ENCODE data around the gene ARHGAP31.
"Not testable (repeated sequence)": the region's sequence is repeated elsewhere in the genome, so short reads cannot be mapped to it uniquely, and the experiment has no call there.

The ARHGAP31 gene

DNA sequence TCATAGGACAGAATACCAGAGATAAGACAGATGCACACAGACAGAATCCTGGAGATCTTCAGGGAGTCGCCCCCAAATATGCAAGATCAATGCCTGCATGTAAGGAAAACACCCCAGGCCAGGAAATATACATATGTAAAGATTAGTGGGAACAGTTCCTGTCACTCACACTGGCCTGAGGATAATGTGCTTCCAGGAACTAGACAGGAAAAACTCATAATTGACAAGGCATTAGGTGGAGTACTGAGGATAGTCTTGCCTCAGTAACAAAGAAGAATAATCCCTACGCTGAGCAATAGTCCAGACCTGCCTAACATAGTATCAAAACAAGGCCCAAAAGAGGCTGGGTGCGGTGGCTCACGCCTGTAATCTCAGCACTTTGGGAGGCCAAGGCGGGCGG is 33.1 kb upstream of the ARHGAP31 start:
- DNase-seq (ENCODE audit: insufficient read length, low spot score) (no peak), FAIRE-seq (no peak)

DNA sequence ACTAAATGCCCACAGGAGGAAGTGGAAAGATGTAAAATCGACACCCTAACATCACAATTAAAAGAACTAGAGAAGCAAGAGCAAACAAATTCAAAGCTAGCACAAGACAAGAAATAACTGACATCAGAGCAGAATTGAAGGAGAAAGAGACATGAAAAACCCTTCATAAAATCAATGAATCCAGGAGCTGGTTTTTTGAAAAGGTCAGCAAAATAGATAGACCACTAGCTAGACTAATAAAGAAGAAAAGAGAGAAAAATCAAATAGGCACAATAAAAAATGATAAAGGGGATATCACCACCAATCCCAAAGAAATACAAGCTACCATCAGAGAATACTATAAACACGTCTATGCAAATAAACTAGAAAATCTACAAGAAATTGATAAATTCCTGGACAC is 24.0 kb upstream of the ARHGAP31 start:
- not testable (repeated sequence) for FAIRE-seq

More for the DNA sequence above, 33.1 kb upstream of the ARHGAP31 start:
- TF ChIP-seq, protein P1, sequence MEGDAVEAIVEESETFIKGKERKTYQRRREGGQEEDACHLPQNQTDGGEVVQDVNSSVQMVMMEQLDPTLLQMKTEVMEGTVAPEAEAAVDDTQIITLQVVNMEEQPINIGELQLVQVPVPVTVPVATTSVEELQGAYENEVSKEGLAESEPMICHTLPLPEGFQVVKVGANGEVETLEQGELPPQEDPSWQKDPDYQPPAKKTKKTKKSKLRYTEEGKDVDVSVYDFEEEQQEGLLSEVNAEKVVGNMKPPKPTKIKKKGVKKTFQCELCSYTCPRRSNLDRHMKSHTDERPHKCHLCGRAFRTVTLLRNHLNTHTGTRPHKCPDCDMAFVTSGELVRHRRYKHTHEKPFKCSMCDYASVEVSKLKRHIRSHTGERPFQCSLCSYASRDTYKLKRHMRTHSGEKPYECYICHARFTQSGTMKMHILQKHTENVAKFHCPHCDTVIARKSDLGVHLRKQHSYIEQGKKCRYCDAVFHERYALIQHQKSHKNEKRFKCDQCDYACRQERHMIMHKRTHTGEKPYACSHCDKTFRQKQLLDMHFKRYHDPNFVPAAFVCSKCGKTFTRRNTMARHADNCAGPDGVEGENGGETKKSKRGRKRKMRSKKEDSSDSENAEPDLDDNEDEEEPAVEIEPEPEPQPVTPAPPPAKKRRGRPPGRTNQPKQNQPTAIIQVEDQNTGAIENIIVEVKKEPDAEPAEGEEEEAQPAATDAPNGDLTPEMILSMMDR (IDR thresholded peaks at IDR 0.05; ENCODE audit: insufficient read depth, missing control alignments), result no peak

DNA sequence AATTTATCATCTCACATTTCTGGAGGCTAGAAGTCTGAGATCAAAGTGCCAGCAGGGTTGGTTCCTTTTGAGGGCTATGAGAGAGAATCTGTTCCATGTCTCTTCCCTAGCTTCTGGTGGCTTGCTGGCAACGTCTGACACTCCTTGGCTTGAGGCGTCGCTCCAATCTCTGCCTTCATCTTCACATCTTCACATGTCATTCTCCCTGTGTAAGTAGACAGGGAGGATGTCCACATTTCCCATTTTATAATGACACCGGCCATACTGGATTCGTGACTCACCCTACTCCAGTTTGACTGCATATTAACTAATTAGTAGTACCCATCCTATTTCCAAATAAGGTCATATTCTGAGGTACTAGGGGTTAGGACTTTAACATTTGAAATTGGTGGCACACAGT is 17.5 kb upstream of the ARHGAP31 start:
- FAIRE-seq, result no peak
- TF ChIP-seq, protein P1 (IDR thresholded peaks at IDR 0.05; ENCODE audit: insufficient read depth, missing control alignments), result no peak
- no peak for DNase-seq (ENCODE audit: insufficient read length, low spot score)

More for the DNA sequence above, 24.0 kb upstream of the ARHGAP31 start:
- DNase-seq (ENCODE audit: insufficient read length, low spot score), result not testable (repeated sequence)

DNA sequence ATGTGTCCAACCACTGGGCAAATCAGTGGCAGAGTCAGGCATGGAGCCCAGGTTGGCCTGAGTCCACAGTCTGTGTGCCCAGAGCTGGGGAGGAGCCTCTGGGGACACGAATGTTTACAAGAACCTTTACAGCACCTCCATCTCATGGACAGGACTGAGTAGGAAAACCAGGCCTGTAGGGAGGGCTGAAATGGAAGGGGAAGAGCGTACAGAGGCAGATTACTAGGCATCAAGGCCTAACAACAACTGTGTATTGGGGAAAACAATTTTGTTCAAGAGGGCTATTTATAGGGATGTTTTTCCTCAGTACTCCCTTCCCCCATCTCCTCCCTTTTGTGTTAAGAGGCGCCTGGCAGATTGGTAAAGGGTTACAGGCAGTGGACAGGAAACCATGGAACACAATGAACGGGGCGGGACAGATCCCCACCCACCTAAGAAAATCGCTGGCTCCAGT is 15.1 kb upstream of the ARHGAP31 start:
- DNase-seq (ENCODE audit: insufficient read length, low spot score) (no peak), FAIRE-seq (no peak)
- TF ChIP-seq, protein P1 (IDR thresholded peaks at IDR 0.05; ENCODE audit: insufficient read depth, missing control alignments), result no peak

DNA sequence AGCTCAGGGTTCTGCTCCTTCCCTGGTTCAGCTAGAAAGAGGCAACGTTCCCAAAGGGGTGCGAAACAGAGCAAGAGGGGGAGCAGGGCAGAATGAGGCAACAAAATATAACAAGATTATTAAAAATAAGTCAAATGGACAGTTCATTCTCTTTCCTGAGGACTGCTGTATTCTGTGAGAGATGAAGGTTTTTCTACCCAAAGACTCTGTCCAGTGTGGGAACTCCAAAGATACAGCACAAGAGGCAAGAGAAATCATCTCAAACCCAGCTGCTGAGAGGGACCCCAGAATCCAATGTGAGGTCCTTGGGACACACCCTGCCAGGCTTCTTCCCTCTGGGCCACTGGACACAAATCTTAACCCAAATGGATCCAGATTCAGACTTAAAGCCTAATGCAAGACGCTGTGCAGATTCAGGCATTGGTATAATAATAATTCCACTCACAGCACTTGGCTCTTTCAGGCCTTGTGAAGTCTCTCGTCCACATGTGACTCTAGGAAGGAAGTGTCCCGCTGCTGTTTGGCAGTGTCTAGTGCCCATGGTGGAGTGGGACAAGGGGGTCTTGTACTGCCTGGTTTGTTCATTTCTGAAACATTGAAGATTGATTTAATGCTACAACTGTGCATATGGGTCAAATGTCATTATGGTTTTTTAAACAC is 14.5 kb upstream of the ARHGAP31 start:
- TF ChIP-seq, protein P1 (IDR thresholded peaks at IDR 0.05; ENCODE audit: insufficient read depth, missing control alignments), result no peak
- no peak for DNase-seq (ENCODE audit: insufficient read length, low spot score)
- FAIRE-seq, result no peak

DNA sequence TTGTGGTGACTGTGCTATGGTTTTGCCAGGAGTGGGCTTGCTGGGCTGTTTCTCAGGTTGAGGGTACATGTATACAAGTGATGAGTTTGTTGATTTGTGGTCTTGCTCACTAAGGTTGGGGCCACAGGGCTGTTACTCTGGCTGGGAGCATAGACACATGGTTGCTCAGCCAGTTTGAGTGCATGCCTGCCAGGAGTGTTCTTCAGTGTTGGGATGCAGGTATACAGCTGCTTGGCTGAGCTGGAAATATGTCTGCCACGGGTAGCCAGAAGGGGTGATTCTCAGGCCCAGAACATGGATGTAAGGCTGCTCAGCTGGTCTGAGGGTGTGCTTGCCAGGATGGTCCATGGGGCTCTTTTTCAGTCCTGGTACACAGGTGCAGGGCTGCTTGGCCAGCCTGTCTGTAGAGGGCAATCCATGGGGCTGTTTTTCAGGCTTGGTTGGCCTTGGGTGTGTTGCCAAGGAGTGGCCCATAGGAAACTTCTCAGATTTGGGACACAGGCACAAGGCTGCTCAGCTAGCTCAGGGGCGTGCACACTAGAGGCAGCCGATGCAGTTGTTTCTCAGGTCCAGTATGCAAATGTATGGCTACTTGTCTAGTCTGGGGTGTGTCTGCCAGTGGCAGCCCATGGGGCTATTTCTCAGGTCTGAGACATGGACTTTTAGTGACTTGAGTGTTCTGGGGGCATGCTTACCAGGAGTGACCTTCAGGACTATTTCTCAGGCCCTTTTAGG is 5.3 kb upstream of the ARHGAP31 start:
- DNase-seq (ENCODE audit: insufficient read length, low spot score) (no peak), FAIRE-seq (no peak)
- TF ChIP-seq, protein P1 (IDR thresholded peaks at IDR 0.05; ENCODE audit: insufficient read depth, missing control alignments), result no peak

DNA sequence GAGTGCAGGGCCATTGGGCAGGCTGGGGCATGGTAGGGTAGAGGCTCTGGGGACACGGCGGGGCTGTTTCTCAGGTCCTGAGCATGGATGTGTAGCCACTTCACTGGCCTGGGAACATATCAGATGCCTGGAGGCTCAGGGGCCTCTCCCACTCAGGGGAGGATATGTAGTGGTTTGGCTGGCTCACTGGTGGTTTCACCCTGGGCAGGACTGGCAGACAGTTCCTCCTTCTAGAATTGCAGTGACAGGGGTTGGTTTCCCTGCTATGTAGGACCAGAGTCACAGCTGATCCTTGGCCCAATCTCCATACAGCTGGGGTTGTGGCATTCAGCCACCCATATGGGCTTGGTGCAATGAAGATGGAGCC is 4.8 kb upstream of the ARHGAP31 start:
- DNase-seq (ENCODE audit: insufficient read length, low spot score) (no peak), FAIRE-seq (no peak)
- TF ChIP-seq, protein P1 (IDR thresholded peaks at IDR 0.05; ENCODE audit: insufficient read depth, missing control alignments), result no peak
